H9 (cell line): Measurements from ENCODE around the gene PCSK1. TPM values are rescaled to one million over a fixed set of nuclear protein-coding genes. Genes with fewer than 3 reads are reported as not detected.

ENCODE experiments used
- DNase-seq: peaks from one replicate; pipeline ENCODE4 v3.0.0-alpha.2; 2017
- H2AFZ ChIP-seq: one replicate; pipeline ENCODE4 v1.6.1; 2013; ENCODE audit warnings: mild to moderate bottlenecking, low read length, control low read depth, moderate library complexity
- H2AK5ac ChIP-seq: 2 replicates; pipeline ENCODE4 v1.6.1; 2013; ENCODE audit warnings: low read length, control low read depth, mixed read lengths; ENCODE audit not compliant: insufficient read length
- H2BK120ac ChIP-seq: one replicate; pipeline ENCODE4 v1.6.1; 2013; ENCODE audit warnings: low read depth, mild to moderate bottlenecking, low read length, control low read depth, inconsistent platforms; ENCODE audit not compliant: poor library complexity, severe bottlenecking
- H2BK12ac ChIP-seq: 2 replicates; pipeline ENCODE4 v1.6.1; 2013; ENCODE audit warnings: low read length, control low read depth, mixed read lengths, low read depth; ENCODE audit not compliant: insufficient read length
- H2BK15ac ChIP-seq: 2 replicates; pipeline ENCODE4 v1.6.1; 2013; ENCODE audit warnings: low read depth, low read length, control low read depth
- H2BK20ac ChIP-seq: one replicate; pipeline ENCODE4 v1.6.1; 2013; ENCODE audit warnings: low read depth, mild to moderate bottlenecking, low read length, control low read depth, inconsistent platforms; ENCODE audit not compliant: poor library complexity, severe bottlenecking
- H2BK5ac ChIP-seq: 2 replicates; pipeline ENCODE4 v1.6.1; 2013; ENCODE audit warnings: low read length, control low read depth, mixed read lengths; ENCODE audit not compliant: insufficient read length
- H3K14ac ChIP-seq: 2 replicates; pipeline ENCODE4 v1.6.1; 2013; ENCODE audit warnings: low read length, control low read depth; ENCODE audit not compliant: insufficient read depth
- H3K18ac ChIP-seq: 2 replicates; pipeline ENCODE4 v1.6.1; 2013; ENCODE audit warnings: low read depth, mild to moderate bottlenecking, mixed read lengths, low read length, control low read depth; ENCODE audit not compliant: insufficient read length
- H3K23ac ChIP-seq: 2 replicates; pipeline ENCODE4 v1.6.1; 2013; ENCODE audit warnings: low read length, control low read depth, mixed read lengths, low read depth; ENCODE audit not compliant: insufficient read length
- H3K23me2 ChIP-seq: 2 replicates; pipeline ENCODE4 v1.6.1; 2013; ENCODE audit warnings: low read depth, mild to moderate bottlenecking, mixed read lengths, low read length, control low read depth; ENCODE audit not compliant: insufficient read length, poor library complexity, severe bottlenecking
- H3K27ac ChIP-seq: 2 replicates; pipeline ENCODE4 v1.5.1; 2013; ENCODE audit warnings: low read length, control low read depth, mixed read lengths, low read depth; ENCODE audit not compliant: insufficient read length
- H3K27me3 ChIP-seq: 2 replicates; pipeline ENCODE4 v1.6.1; 2013; ENCODE audit warnings: low read length, control low read depth, inconsistent platforms; ENCODE audit not compliant: insufficient read depth
- H3K4ac ChIP-seq: 2 replicates; pipeline ENCODE4 v1.6.1; 2013; ENCODE audit warnings: low read depth, mild to moderate bottlenecking, control low read depth, inconsistent platforms, low read length, moderate library complexity
- H3K4me1 ChIP-seq: 2 replicates; pipeline ENCODE4 v1.6.1; 2013; ENCODE audit warnings: low read length, control low read depth, inconsistent platforms; ENCODE audit not compliant: insufficient read depth
- H3K4me2 ChIP-seq: 2 replicates; pipeline ENCODE4 v1.6.1; 2013; ENCODE audit warnings: low read length, control low read depth, mixed read lengths; ENCODE audit not compliant: insufficient read length, insufficient read depth
- H3K56ac ChIP-seq: 2 replicates; pipeline ENCODE4 v1.6.1; 2013; ENCODE audit warnings: low read depth, mild to moderate bottlenecking, mixed read lengths, low read length, control low read depth; ENCODE audit not compliant: insufficient read length
- H3K79me1 ChIP-seq: 2 replicates; pipeline ENCODE4 v1.6.1; 2013; ENCODE audit warnings: low read depth, mild to moderate bottlenecking, moderate library complexity, low read length, control low read depth, inconsistent platforms; ENCODE audit not compliant: insufficient read depth, poor library complexity, severe bottlenecking
- H3K79me2 ChIP-seq: 2 replicates; pipeline ENCODE4 v1.6.1; 2013; ENCODE audit warnings: low read length, control low read depth, inconsistent platforms; ENCODE audit not compliant: insufficient read depth
- H3K9ac ChIP-seq: 2 replicates; pipeline ENCODE4 v1.6.1; 2013; ENCODE audit warnings: low read length, control low read depth, mixed read lengths; ENCODE audit not compliant: insufficient read length; ENCODE audit errors: extremely low read depth
- H3K9me3 ChIP-seq: one replicate; pipeline ENCODE4 v1.6.1; 2013; ENCODE audit warnings: low read depth, low read length, inconsistent platforms; ENCODE audit not compliant: control insufficient read depth
- H3T11ph ChIP-seq: one replicate; pipeline ENCODE4 v1.6.1; 2013; ENCODE audit warnings: mild to moderate bottlenecking, low read length, control low read depth, inconsistent platforms
- H4K20me1 ChIP-seq: one replicate; pipeline ENCODE4 v1.6.1; 2013; ENCODE audit not compliant: control insufficient read depth, insufficient read length, insufficient read depth
- H4K5ac ChIP-seq: 2 replicates; pipeline ENCODE4 v1.6.1; 2013; ENCODE audit warnings: low read depth, mild to moderate bottlenecking, mixed read lengths, low read length, control low read depth; ENCODE audit not compliant: insufficient read length
- H4K8ac ChIP-seq: replicated peaks from 2 replicates; pipeline ENCODE4 v1.6.1; 2013; ENCODE audit warnings: low read length, control low read depth, mixed read lengths, low read depth; ENCODE audit not compliant: insufficient read length
- H4K91ac ChIP-seq: 2 replicates; pipeline ENCODE4 v1.6.1; 2013; ENCODE audit warnings: low read depth, mild to moderate bottlenecking, moderate library complexity, mixed read lengths, low read length, control low read depth; ENCODE audit not compliant: insufficient read length
- H3K27ac Mint-ChIP-seq, 3 experiments: 2 replicates in 2 of 3; 3 replicates in 1 of 3; pipeline ENCODE4 v1.8.0; 2020 to 2021; ENCODE audit warnings: mixed read lengths in 3 of 3, mild to moderate bottlenecking in 1 of 3, moderate library complexity in 1 of 3
- H3K27me3 Mint-ChIP-seq: 2 replicates; pipeline ENCODE4 v1.8.0; 2021; ENCODE audit warnings: low read depth, mild to moderate bottlenecking, moderate library complexity, mixed read lengths
- H3K36me3 Mint-ChIP-seq, 3 experiments: 2 replicates in 2 of 3; 3 replicates in 1 of 3; pipeline ENCODE4 v1.8.0; 2020 to 2021; ENCODE audit warnings: low read depth in 3 of 3, mixed read lengths in 3 of 3; ENCODE audit not compliant: insufficient read depth in 1 of 3
- H3K4me1 Mint-ChIP-seq, 2 experiments: 2 replicates each; pipeline ENCODE4 v1.8.0; 2020; ENCODE audit warnings: mixed read lengths in 2 of 2
- H3K4me3 Mint-ChIP-seq, 2 experiments: 2 replicates in 1 of 2; 3 replicates in 1 of 2; pipeline ENCODE4 v1.8.0; 2020 to 2021; ENCODE audit warnings: mild to moderate bottlenecking in 2 of 2, mixed read lengths in 2 of 2, moderate library complexity in 1 of 2
- H3K9me3 Mint-ChIP-seq, 2 experiments: 2 replicates in 1 of 2; 3 replicates in 1 of 2; pipeline ENCODE4 v1.8.0; 2020; ENCODE audit warnings: mild to moderate bottlenecking in 2 of 2, mixed read lengths in 2 of 2, moderate library complexity in 1 of 2
- CTCF ChIP-seq: fragments of 200-600 bp; sonication (generic); conservative IDR thresholded peaks from 3 replicates; pipeline ENCODE4 v1.8.0; 2021; ENCODE audit warnings: antibody characterized with exemption, mild to moderate bottlenecking
- WGBS: extraction: QIAGEN DNeasy Blood & Tissue Kit; methylation state at CpG from one replicate; pipeline ENCODE4 v1.1.7; 2013; ENCODE audit warnings: missing lambda C conversion rate, low lambda C conversion rate, mixed read lengths; ENCODE audit not compliant: insufficient read length; ENCODE audit errors: extremely low coverage; 5-methylcytosine and 5-hydroxymethylcytosine counted together
- total RNA-seq: library from RNA; stranded (reverse); gene quantifications from 2 replicates; pipeline ENCODE4 v1.2.1, GENCODE V29; 2021

Gene PCSK1
- total RNA-seq, 1 experiment from 2014 or later = 2.9 TPM

- H2BK12ac ChIP-seq = no peak overlapping the region
- H3K9ac ChIP-seq = no peak overlapping the region
- H4K20me1 ChIP-seq = no peaks in the 10 kb centered on the region
- Mint-ChIP-seq H3K27ac (no peak overlapping the region), H3K36me3 (no peaks in the 10 kb centered on the region), H3K9me3 (no peaks in the 10 kb centered on the region), H3K27me3 (peaks cover 30% of the 10 kb centered on the region), H3K4me1 (peaks cover 20 to 25% of the 10 kb centered on the region in 2 experiments), H3K4me3 (no peak overlapping the region)
- H3K14ac ChIP-seq = no peak overlapping the region
- no peak overlapping the region for H3K4me2 ChIP-seq
- no peaks in the 10 kb centered on the region; the same call in 1 of the 2 replicates for H3K4me1 ChIP-seq
- no peak overlapping the region for H3K4ac ChIP-seq
- H2BK20ac ChIP-seq = no peak overlapping the region
- no peak overlapping the region for H3T11ph ChIP-seq
- no peaks in the 10 kb centered on the region for H3K9me3 ChIP-seq
- H3K27ac ChIP-seq = no peak overlapping the region
- H2AFZ ChIP-seq = no peak overlapping the region
- no peak overlapping the region for H3K18ac ChIP-seq
- TF ChIP-seq CTCF = no peak; the same call in 2 of the 3 replicates
- no peak overlapping the region for H2BK5ac ChIP-seq
- no peak overlapping the region for H2BK120ac ChIP-seq
- no peak overlapping the region for H4K8ac ChIP-seq
- no peak overlapping the region for H4K5ac ChIP-seq
- no peaks in the 10 kb centered on the region for H3K79me1 ChIP-seq
- no peaks in the 10 kb centered on the region for H3K79me2 ChIP-seq
- no peak overlapping the region for H2BK15ac ChIP-seq
- H3K23ac ChIP-seq = no peak overlapping the region
- no peak overlapping the region for H4K91ac ChIP-seq
- no CpG with 5 or more reads among the region's 3 CpGs for WGBS
- H2AK5ac ChIP-seq = no peak overlapping the region
- H3K23me2 ChIP-seq = no peaks in the 10 kb centered on the region
- DNase-seq = no peak
- no peak overlapping the region for H3K56ac ChIP-seq
- peaks cover 2% of the 10 kb centered on the region; the same call in 1 of the 2 replicates for H3K27me3 ChIP-seq
Measured at GRCh38 chr5:96439477-96440184, 6.6 kb upstream of the PCSK1 start.
